Stimulated activated CD4-positive, alpha-beta T cell treated with anti-CD3 and anti-CD28 coated beads, Interleukin-1b, Interleukin-23, amount 100 ng/mL, for 4 hours (primary cell): ENCODE measurements around the gene HEBP2.

ENCODE experiments used
- DNase-seq, 2 donors: peaks; one replicate each; pipeline ENCODE4 v3.0.0-alpha.2; 2020; ENCODE audit warnings: low read depth in 2 of 2

HEBP2 gene

GRCh38 chr6:138397128-138398122, 6.6 kb upstream of the HEBP2 start:
- DNase-seq = no peak

- no peak for DNase-seq
Observed at GRCh38 chr6:138400326-138400725, 3.7 kb upstream of the HEBP2 start.

GRCh38 chr6:138401960-138402837, 1.8 kb upstream of the HEBP2 start:
- no peak for DNase-seq

GRCh38 chr6:138402838-138403187, 1.2 kb upstream of the HEBP2 start:
- no peak for DNase-seq

- DNase-seq = peak; percentile 13 to 17
Observed at GRCh38 chr6:138403324-138403800, 661 bp upstream of the HEBP2 start.

GRCh38 chr6:138404666-138405337, 779 bp downstream of the HEBP2 start:
- DNase-seq = peak in 1 of 2 donors; percentile 6

GRCh38 chr6:138405816-138406413, 1.9 kb downstream of the HEBP2 start:
- DNase-seq = no peak

GRCh38 chr6:138406443-138406842, 2.4 kb downstream of the HEBP2 start:
- no peak for DNase-seq

- DNase-seq = no peak
Observed at GRCh38 chr6:138410048-138410735, 6.2 kb downstream of the HEBP2 start.

GRCh38 chr6:138410972-138411880, 7.2 kb downstream of the HEBP2 start:
- DNase-seq = no peak

- no peak for DNase-seq
Observed at GRCh38 chr6:138415125-138415524, 11.1 kb downstream of the HEBP2 start.

GRCh38 chr6:138416206-138416605, 12.2 kb downstream of the HEBP2 start:
- DNase-seq = no peak

- DNase-seq = no peak
Observed at GRCh38 chr6:138417493-138418117, 13.6 kb downstream of the HEBP2 start.

- no peak for DNase-seq
Observed at GRCh38 chr6:138418118-138418742, 14.2 kb downstream of the HEBP2 start.

- DNase-seq = no peak
Observed at GRCh38 chr6:138419766-138420165, 15.7 kb downstream of the HEBP2 start.

GRCh38 chr6:138420356-138420755, 16.3 kb downstream of the HEBP2 start:
- DNase-seq = no peak

- DNase-seq = no peak
Observed at GRCh38 chr6:138421089-138421488, 17.1 kb downstream of the HEBP2 start.

- DNase-seq = no peak
Observed at GRCh38 chr6:138421608-138422007, 17.6 kb downstream of the HEBP2 start.

GRCh38 chr6:138422861-138423260, 18.8 kb downstream of the HEBP2 start:
- DNase-seq = no peak
